WTC11 (cell line): ENCODE measurements around the gene BTBD19. TPM values are rescaled to one million over a fixed set of nuclear protein-coding genes. Genes with fewer than 3 reads are reported as not detected.

Experiments used
- ATAC-seq: fragments of 200-7000 bp; cut with Tn5 transposase; 2 replicates; pipeline ENCODE4 v1.10.0; 2021; ENCODE audit warnings: mild to moderate bottlenecking, moderate library complexity
- CTCF ChIA-PET: fragments of 300-600 bp; sonication (Branson Sonifier 250); formaldehyde crosslinking; loops from one replicate; lab custom pipeline; 2021; ENCODE audit warnings: antibody characterized with exemption; lab: Charles Lee
- POLR2A ChIA-PET: fragments of 350-600 bp; sonication (Branson Sonifier 250); formaldehyde crosslinking; loops from one replicate; lab custom pipeline; 2021; ENCODE audit warnings: antibody characterized with exemption; lab: Charles Lee
- DNase-seq: peaks from one replicate; pipeline ENCODE4 v3.0.0; 2021; ENCODE audit warnings: low spot score
- H3K27ac Mint-ChIP-seq: 2 replicates; pipeline ENCODE4 v1.8.0; 2021; ENCODE audit warnings: mixed read lengths
- H3K27me3 Mint-ChIP-seq: 2 replicates; pipeline ENCODE4 v1.8.0; 2021; ENCODE audit warnings: low read depth, mild to moderate bottlenecking, moderate library complexity, mixed read lengths
- H3K36me3 Mint-ChIP-seq: 2 replicates; pipeline ENCODE4 v1.8.0; 2021; ENCODE audit warnings: mixed read lengths
- H3K4me1 Mint-ChIP-seq: 2 replicates; pipeline ENCODE4 v1.8.0; 2022; ENCODE audit warnings: mixed read lengths
- H3K4me3 Mint-ChIP-seq: 2 replicates; pipeline ENCODE4 v1.8.0; 2021; ENCODE audit warnings: mild to moderate bottlenecking, moderate library complexity, mixed read lengths
- H3K9me3 Mint-ChIP-seq: 2 replicates; pipeline ENCODE4 v1.8.0; 2021; ENCODE audit warnings: mixed read lengths
- ATF1 ChIP-seq: sonication (generic); formaldehyde crosslinking; IDR thresholded peaks from 2 replicates; pipeline ENCODE4 v1.8.1; 2023; ENCODE audit warnings: mild to moderate bottlenecking, moderate library complexity, missing genetic modification reagents
- CREM ChIP-seq: sonication (generic); formaldehyde crosslinking; IDR thresholded peaks from 2 replicates; pipeline ENCODE4 v1.8.1; 2022; ENCODE audit warnings: mild to moderate bottlenecking, missing genetic modification reagents, moderate library complexity
- FOXK1 ChIP-seq: sonication (generic); formaldehyde crosslinking; IDR thresholded peaks from 2 replicates; pipeline ENCODE4 v1.8.0; 2022; ENCODE audit warnings: mild to moderate bottlenecking, moderate library complexity, missing genetic modification reagents
- FOXP1 ChIP-seq: sonication (generic); formaldehyde crosslinking; IDR thresholded peaks from 2 replicates; pipeline ENCODE4 v1.8.0; 2022; ENCODE audit warnings: missing genetic modification reagents, mild to moderate bottlenecking, moderate library complexity, borderline replicate concordance
- GABPB1 ChIP-seq: sonication (generic); formaldehyde crosslinking; IDR thresholded peaks from 2 replicates; pipeline ENCODE4 v1.8.1; 2023; ENCODE audit warnings: mild to moderate bottlenecking, missing genetic modification reagents
- MAX ChIP-seq: sonication (generic); formaldehyde crosslinking; IDR thresholded peaks from 2 replicates; pipeline ENCODE4 v1.8.0; 2022; ENCODE audit warnings: mild to moderate bottlenecking, missing genetic modification reagents
- NFE2L1 ChIP-seq: sonication (generic); formaldehyde crosslinking; IDR thresholded peaks from 2 replicates; pipeline ENCODE4 v1.8.1; 2023; ENCODE audit warnings: missing genetic modification reagents
- PRDM15 ChIP-seq: sonication (generic); formaldehyde crosslinking; IDR thresholded peaks from 2 replicates; pipeline ENCODE4 v1.8.0; 2022; ENCODE audit warnings: missing genetic modification reagents
- ZNF232 ChIP-seq: sonication (generic); formaldehyde crosslinking; IDR thresholded peaks from 2 replicates; pipeline ENCODE4 v1.8.0; 2022; ENCODE audit warnings: mild to moderate bottlenecking, missing genetic modification reagents
- ZNF281 ChIP-seq: sonication (generic); formaldehyde crosslinking; IDR thresholded peaks from 2 replicates; pipeline ENCODE4 v1.8.0; 2023; ENCODE audit warnings: mild to moderate bottlenecking, missing genetic modification reagents
- total RNA-seq: library from RNA; stranded (reverse); gene quantifications from 3 replicates; pipeline ENCODE4 v1.2.3, GENCODE V29; 2021
- TF ChIP-seq, protein P1 (sequence below): sonication (generic); formaldehyde crosslinking; IDR thresholded peaks from 2 replicates; pipeline ENCODE4 v1.8.1; 2023; ENCODE audit warnings: mild to moderate bottlenecking, missing genetic modification reagents
- TF ChIP-seq, protein P2 (sequence below): sonication (generic); formaldehyde crosslinking; IDR thresholded peaks from 2 replicates; pipeline ENCODE4 v1.8.1; 2023; ENCODE audit warnings: mild to moderate bottlenecking, moderate library complexity, missing genetic modification reagents
- TF ChIP-seq, protein P3 (sequence below): fragments of 250-450 bp; sonication (Bioruptor Pico); IDR thresholded peaks from 2 replicates; pipeline ENCODE4 v1.9.0; 2021; ENCODE audit warnings: mild to moderate bottlenecking, borderline replicate concordance
- TF ChIP-seq, protein P4 (sequence below): sonication (generic); formaldehyde crosslinking; IDR thresholded peaks from 2 replicates; pipeline ENCODE4 v1.8.1; 2022; ENCODE audit warnings: missing genetic modification reagents, borderline replicate concordance
- TF ChIP-seq, protein P5 (sequence below): fragments of 250-450 bp; sonication (Bioruptor Pico); IDR thresholded peaks from 2 replicates; pipeline ENCODE4 v2.1.2; 2022; ENCODE audit warnings: mild to moderate bottlenecking, moderate library complexity

Gene BTBD19
- total RNA-seq, 1 experiment from 2014 or later: 1.7 TPM

- H3K4me3 Mint-ChIP-seq: peak overlapping the region; percentile 19; the same call in 1 of the 2 replicates
- H3K4me1 Mint-ChIP-seq: peaks cover 32% of the 10 kb centered on the region
- H3K9me3 Mint-ChIP-seq: no peaks in the 10 kb centered on the region
- POLR2A ChIA-PET: interaction anchor here (0.9 to 2.6 kb wide), 8 partner anchors 7 to 179 kb away, joined by 3 to 24 read pairs (median 4); partner anchors contain the start of genes EIF2B3, PLK3, RNU5D-1 and RPS8
- peaks cover 7% of the 10 kb centered on the region for H3K27me3 Mint-ChIP-seq
- TF ChIP-seq, protein P1, sequence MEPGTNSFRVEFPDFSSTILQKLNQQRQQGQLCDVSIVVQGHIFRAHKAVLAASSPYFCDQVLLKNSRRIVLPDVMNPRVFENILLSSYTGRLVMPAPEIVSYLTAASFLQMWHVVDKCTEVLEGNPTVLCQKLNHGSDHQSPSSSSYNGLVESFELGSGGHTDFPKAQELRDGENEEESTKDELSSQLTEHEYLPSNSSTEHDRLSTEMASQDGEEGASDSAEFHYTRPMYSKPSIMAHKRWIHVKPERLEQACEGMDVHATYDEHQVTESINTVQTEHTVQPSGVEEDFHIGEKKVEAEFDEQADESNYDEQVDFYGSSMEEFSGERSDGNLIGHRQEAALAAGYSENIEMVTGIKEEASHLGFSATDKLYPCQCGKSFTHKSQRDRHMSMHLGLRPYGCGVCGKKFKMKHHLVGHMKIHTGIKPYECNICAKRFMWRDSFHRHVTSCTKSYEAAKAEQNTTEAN (CRISPR knock-in tag): 0 out of 2 replicates have a peak, but pooled peaks have one; percentile 65
- TF ChIP-seq CREM (CRISPR knock-in tag) (peak; percentile 30; the same call in 1 of the 2 replicates), GABPB1 (CRISPR knock-in tag) (peak; percentile 85), ZNF232 (CRISPR knock-in tag) (0 out of 2 replicates have a peak, but pooled peaks have one; percentile 18), ZNF281 (CRISPR knock-in tag) (peak; percentile 80), FOXK1 (CRISPR knock-in tag) (peak; percentile 84), MAX (CRISPR knock-in tag) (peak; percentile 86), ATF1 (CRISPR knock-in tag) (0 out of 2 replicates have a peak, but pooled peaks have one; percentile 20), PRDM15 (CRISPR knock-in tag) (no peak), FOXP1 (CRISPR knock-in tag) (peak; percentile 75; the same call in 1 of the 2 replicates), NFE2L1 (CRISPR knock-in tag) (peak; percentile 13; the same call in 1 of the 2 replicates)
- TF ChIP-seq, protein P2, sequence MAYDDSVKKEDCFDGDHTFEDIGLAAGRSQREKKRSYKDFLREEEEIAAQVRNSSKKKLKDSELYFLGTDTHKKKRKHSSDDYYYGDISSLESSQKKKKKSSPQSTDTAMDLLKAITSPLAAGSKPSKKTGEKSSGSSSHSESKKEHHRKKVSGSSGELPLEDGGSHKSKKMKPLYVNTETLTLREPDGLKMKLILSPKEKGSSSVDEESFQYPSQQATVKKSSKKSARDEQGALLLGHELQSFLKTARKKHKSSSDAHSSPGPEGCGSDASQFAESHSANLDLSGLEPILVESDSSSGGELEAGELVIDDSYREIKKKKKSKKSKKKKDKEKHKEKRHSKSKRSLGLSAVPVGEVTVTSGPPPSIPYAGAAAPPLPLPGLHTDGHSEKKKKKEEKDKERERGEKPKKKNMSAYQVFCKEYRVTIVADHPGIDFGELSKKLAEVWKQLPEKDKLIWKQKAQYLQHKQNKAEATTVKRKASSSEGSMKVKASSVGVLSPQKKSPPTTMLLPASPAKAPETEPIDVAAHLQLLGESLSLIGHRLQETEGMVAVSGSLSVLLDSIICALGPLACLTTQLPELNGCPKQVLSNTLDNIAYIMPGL (CRISPR knock-in tag): 0 out of 2 replicates have a peak, but pooled peaks have one; percentile 51
- TF ChIP-seq, protein P3, sequence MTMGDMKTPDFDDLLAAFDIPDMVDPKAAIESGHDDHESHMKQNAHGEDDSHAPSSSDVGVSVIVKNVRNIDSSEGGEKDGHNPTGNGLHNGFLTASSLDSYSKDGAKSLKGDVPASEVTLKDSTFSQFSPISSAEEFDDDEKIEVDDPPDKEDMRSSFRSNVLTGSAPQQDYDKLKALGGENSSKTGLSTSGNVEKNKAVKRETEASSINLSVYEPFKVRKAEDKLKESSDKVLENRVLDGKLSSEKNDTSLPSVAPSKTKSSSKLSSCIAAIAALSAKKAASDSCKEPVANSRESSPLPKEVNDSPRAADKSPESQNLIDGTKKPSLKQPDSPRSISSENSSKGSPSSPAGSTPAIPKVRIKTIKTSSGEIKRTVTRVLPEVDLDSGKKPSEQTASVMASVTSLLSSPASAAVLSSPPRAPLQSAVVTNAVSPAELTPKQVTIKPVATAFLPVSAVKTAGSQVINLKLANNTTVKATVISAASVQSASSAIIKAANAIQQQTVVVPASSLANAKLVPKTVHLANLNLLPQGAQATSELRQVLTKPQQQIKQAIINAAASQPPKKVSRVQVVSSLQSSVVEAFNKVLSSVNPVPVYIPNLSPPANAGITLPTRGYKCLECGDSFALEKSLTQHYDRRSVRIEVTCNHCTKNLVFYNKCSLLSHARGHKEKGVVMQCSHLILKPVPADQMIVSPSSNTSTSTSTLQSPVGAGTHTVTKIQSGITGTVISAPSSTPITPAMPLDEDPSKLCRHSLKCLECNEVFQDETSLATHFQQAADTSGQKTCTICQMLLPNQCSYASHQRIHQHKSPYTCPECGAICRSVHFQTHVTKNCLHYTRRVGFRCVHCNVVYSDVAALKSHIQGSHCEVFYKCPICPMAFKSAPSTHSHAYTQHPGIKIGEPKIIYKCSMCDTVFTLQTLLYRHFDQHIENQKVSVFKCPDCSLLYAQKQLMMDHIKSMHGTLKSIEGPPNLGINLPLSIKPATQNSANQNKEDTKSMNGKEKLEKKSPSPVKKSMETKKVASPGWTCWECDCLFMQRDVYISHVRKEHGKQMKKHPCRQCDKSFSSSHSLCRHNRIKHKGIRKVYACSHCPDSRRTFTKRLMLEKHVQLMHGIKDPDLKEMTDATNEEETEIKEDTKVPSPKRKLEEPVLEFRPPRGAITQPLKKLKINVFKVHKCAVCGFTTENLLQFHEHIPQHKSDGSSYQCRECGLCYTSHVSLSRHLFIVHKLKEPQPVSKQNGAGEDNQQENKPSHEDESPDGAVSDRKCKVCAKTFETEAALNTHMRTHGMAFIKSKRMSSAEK (CRISPR knock-in tag): peak; percentile 16
- TF ChIP-seq, protein P4, sequence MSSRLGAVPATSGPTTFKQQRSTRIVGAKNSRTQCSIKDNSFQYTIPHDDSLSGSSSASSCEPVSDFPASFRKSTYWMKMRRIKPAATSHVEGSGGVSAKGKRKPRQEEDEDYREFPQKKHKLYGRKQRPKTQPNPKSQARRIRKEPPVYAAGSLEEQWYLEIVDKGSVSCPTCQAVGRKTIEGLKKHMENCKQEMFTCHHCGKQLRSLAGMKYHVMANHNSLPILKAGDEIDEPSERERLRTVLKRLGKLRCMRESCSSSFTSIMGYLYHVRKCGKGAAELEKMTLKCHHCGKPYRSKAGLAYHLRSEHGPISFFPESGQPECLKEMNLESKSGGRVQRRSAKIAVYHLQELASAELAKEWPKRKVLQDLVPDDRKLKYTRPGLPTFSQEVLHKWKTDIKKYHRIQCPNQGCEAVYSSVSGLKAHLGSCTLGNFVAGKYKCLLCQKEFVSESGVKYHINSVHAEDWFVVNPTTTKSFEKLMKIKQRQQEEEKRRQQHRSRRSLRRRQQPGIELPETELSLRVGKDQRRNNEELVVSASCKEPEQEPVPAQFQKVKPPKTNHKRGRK: no peak
- TF ChIP-seq, protein P5, sequence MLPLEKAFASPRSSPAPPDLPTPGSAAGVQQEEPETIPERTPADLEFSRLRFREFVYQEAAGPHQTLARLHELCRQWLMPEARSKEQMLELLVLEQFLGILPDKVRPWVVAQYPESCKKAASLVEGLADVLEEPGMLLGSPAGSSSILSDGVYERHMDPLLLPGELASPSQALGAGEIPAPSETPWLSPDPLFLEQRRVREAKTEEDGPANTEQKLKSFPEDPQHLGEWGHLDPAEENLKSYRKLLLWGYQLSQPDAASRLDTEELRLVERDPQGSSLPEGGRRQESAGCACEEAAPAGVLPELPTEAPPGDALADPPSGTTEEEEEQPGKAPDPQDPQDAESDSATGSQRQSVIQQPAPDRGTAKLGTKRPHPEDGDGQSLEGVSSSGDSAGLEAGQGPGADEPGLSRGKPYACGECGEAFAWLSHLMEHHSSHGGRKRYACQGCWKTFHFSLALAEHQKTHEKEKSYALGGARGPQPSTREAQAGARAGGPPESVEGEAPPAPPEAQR (CRISPR knock-in tag): no peak
- TF ChIP-seq, all 79 proteins: peak for 12
- Mint-ChIP-seq H3K36me3 (peaks cover 16% of the 10 kb centered on the region), H3K27ac (peak overlapping the region; percentile 100)
- CTCF ChIA-PET: interaction anchor here (0.5 to 2.9 kb wide), 15 partner anchors 7 to 625 kb away, joined by 3 to 44 read pairs (median 8); partner anchors contain the start of genes BEST4, PLK3 and RNU5D-1
- peak; percentile 70 for ATAC-seq
- DNase-seq: peak; percentile 77
Observed at GRCh38 chr1:44807364-44808062, 810 bp upstream of the BTBD19 start.
